ENCODE data around the gene BAZ2A.
"Not testable (repeated sequence)": the region's sequence is repeated elsewhere in the genome, so short reads cannot be mapped to it uniquely, and the experiment has no call there.

Gene BAZ2A

GRCh38 chr12:56591126-56591525 lies 39.0 kb downstream of the BAZ2A start:
- TF ChIP-seq CTCF (conservative IDR thresholded peaks at IDR 0.05) (no peak), ZFX (IDR thresholded peaks at IDR 0.05) (no peak)
- no peak overlapping the region for H3K27ac ChIP-seq

- H3K27ac ChIP-seq, result no peak overlapping the region
- TF ChIP-seq ZFX (IDR thresholded peaks at IDR 0.05), result no peak
- peak; percentile 69 for TF ChIP-seq CTCF (conservative IDR thresholded peaks at IDR 0.05)
Observed at GRCh38 chr12:56590237-56590830, 39.8 kb downstream of the BAZ2A start.

GRCh38 chr12:56589783-56590182 lies 40.3 kb downstream of the BAZ2A start:
- TF ChIP-seq CTCF (conservative IDR thresholded peaks at IDR 0.05) (no peak), ZFX (IDR thresholded peaks at IDR 0.05) (no peak)
- no peak overlapping the region for H3K27ac ChIP-seq

GRCh38 chr12:56585098-56585497 lies 45.0 kb downstream of the BAZ2A start:
- no peak overlapping the region for H3K27ac ChIP-seq
- TF ChIP-seq CTCF (conservative IDR thresholded peaks at IDR 0.05) (no peak), ZFX (IDR thresholded peaks at IDR 0.05) (no peak)

- TF ChIP-seq ZFX (IDR thresholded peaks at IDR 0.05) (0 out of 2 replicates have a peak, but pooled peaks have one; percentile 10), CTCF (conservative IDR thresholded peaks at IDR 0.05) (no peak)
- H3K27ac ChIP-seq, result no peak overlapping the region
Observed at GRCh38 chr12:56581418-56582145, 48.5 kb downstream of the BAZ2A start.

- H3K27ac ChIP-seq, result no peak overlapping the region
- TF ChIP-seq CTCF (conservative IDR thresholded peaks at IDR 0.05) (no peak), ZFX (IDR thresholded peaks at IDR 0.05) (no peak)
Observed at GRCh38 chr12:56578983-56579546, 51.1 kb downstream of the BAZ2A start.

GRCh38 chr12:56577248-56577647 lies 52.9 kb downstream of the BAZ2A start:
- H3K27ac ChIP-seq, result not testable (repeated sequence)

All from C4-2B (cell line).